Activated T-cell treated with anti-CD3 and anti-CD28 coated beads for 1 hour (primary cell): ENCODE results near the gene CASTOR1.

Experiments
- DNase-seq: peaks from one replicate; pipeline ENCODE4 v3.0.0-alpha.2; 2020; ENCODE audit warnings: low read depth

The CASTOR1 gene

DNA sequence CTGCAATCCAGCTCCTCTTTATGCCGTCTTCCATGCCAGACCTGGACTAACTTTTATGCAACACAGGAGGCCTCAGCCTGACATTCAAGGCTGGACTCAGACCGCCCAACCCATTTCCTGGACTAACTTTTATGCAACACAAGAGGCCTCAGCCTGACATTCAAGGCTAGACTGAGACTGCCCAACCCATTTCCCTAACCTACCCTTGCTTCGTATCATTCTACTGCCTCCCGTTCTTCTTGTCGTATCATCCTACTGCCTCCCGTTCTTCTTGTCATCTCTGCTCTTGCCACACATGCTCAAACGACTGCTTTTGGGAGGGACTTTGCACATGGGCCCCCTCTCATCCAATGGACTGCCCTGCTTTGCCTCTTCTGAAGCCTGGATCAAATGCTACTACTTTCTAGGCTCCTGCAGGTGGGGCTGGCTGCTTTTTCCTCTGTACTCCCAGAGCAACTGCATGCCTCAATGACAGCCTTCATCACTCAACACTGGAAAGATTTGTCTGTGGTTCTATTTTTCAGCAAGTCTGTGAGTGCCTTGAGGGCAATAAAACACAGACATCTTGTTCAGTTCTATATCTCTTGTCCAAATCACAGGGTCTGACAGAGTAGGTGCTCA lies 29.6 kb upstream of the CASTOR1 start:
- DNase-seq, result no peak

DNA sequence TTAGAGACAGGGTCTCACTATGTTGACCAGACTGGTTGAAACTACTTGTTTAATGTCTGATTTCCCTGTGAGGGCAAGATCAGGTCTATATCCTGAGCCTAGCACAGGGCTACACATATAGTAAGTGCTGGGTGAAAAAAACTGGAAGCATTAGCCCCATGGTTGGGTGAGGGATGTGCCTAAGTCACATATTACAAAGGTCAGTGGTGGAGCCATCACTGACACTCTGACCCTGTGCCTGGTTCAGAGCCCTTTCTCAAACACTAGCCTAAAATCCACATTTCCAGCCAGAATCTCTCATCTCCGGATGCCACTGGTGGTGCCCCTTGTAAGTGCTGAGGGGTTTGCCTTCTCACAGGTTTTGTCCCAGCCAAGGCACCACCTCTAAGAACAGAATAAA lies 28.5 kb upstream of the CASTOR1 start:
- DNase-seq, result no peak

DNA sequence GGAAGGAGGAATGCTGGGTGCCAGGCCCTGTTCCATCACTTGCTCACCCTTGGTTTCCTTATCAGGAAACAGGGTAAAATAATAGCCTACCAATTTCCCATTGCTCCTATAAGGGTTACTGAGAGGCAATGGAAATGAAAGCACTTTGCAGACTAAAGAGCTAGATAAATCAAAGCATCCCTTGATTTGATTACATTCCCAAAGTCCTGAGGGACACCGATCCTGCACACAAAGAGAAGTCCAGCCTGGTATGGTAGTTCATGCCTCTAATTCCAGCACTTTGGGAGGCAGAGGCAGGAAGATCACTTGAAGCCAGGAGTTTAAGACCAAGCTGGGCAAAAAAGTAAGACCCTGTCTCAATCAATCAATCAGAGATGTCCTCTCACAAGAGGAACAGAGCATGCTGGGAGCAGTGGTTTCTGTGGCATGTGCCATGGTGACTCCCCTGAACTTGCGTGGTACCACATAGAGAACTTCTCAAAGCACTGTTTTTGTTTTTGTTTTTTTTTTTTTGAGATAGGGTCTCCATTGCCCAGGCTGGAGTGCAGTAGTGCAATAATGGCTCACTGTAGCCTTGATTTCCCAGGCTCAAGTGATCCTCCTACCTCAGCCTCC lies 26.8 kb upstream of the CASTOR1 start:
- DNase-seq, result no peak

DNA sequence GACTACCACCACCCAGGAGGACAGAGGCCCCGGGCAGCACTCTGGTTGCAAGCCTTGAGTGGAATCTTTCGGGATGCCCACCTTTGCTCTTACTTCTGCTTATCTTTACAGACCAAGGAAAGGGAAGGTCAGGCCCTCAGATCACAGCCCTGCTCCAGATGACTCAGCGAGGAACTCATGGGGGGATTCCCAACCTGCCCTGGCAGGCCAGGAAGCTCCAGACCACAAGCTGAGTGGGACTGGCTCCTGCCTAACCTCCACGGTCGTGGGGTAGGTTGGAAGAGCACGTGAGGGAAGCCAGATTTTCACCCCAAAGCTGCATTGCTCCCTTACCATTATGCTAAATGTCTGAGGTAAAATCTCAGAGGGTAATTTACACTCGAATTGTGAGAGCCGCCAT lies 25.6 kb upstream of the CASTOR1 start:
- no peak for DNase-seq

DNA sequence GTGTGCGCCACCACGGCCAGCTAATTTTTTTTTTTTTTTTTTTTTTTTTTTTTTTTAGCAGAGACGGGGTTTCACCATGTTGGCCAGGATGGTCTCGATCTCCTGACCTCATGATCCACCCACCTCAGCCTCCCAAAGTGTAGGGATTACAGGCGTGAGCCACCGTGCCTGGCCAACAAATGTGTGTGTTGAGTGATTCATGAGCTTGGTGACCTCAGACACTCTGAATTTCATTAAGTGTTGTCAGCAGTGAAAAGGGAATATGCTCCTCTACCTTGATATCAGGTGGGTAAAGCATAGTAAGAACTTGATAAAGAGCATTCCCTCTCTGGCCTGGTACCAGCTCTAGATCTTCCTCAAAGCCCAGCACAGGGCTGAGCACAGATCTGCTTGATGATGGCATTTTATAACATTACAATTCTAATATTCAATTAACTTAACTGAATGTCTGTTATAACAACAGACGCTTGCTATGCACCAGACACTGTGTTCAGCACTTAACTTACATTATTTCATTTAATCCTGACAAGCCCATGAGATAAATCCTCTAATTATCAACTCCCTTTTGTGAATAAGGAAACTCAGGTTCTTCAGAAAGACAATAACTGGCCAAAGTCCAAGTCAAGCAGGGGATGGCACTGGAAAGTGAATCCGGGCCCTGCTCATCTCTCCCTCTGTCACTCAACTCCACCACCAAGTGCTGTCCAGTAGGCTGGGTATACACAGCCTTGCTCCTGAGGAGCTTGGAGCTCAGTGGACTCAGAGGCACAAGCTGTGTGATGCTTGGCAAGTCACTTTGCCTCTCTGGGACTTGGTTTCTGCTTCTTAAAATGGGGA lies 24.4 kb upstream of the CASTOR1 start:
- DNase-seq, result no peak

DNA sequence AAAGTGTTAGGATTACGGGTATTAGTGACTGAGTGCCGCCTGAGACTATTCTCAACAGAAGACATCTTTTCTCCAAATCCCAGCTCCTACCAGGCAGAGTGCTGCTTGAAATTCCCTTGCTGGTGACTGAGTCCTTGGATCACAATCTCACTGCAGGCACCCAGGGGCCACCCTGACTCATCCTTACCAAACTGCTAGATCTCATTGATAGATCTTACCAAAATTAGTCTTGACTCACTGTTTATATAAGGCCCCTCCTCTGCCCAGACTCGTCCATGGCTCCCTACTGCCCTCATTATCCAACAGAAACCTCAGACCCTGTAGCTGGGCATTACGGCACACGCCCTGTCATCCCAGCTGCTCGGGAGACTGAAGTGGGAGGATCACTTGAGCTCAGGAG lies 22.7 kb upstream of the CASTOR1 start:
- DNase-seq, result no peak

DNA sequence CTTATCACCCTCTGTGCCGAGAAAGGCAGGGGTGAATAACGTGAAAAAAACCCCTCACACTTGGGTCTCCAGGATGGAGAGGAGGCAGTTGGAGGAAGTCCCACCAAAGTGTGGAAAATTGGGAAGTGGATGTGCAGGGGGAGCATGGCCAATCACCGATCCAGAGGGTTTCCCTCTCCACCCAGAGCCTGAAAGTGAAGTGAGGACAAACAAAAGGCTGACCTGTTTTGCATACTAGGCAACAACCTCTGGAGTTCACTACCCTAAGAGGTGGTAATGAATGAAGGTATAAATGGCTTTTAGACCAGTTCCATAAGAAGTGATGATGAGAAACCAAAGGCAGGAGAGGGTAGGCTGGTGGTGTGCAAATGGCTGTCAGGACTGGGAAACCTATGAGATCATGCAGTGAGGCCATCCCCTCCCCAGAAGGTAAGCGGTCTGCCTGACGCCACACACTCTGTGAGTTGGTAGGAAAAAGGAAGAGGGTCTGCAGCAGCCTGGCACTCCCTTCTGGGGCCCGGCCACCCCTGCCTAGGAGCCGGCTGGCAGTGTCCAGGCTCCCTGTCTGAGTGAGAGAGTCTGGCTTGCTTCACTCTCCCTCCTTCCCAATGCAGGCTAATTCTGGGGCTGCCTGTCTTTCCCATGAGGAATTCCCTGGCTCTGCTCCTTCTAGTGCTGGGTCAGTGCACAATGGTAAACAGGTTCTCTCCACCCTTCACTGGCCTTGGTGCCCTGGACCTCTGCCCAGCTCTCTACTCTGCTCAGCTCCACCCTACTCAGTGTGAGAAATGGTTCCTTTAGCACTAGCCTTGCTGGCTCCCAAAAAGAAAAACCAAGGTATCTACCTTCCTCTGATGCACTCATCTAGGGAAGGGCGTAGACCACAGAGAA lies 21.8 kb upstream of the CASTOR1 start:
- no peak for DNase-seq

DNA sequence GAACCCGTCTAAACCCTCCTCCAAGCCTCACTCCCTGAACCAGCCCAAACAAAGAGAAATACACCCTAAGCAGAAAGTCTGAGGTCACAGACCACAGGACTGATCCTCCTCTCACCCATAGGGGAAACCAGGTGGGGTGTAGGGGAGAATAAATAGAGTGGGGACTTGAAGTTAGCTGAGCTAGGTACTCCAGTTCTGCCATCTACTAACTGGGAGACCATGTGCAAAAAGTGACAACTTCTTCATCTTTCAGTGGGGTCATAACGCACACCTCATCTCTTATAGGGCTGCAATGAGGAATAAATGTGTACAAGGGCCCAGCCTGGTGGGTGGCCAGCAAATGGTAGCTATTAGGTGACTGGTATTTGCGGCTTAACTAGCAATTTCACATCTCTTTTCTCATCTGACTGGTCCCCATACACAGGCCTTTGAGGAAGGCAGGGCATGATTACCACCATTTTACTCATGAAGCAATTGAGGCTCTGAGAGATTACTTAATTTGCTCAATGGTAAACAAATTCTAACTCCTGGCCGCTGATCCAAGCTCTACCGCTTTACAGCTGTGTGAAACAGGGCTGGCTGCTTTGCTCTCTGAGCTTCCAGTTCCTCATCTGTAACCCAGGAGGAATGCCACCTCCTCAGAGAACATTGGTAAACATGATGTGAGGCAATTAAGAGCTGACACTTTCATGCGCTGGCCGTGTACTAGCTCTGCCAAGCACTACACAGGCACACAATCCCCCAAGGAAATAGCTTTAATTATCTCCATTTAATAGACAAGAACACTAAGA lies 20.8 kb upstream of the CASTOR1 start:
- no peak for DNase-seq

DNA sequence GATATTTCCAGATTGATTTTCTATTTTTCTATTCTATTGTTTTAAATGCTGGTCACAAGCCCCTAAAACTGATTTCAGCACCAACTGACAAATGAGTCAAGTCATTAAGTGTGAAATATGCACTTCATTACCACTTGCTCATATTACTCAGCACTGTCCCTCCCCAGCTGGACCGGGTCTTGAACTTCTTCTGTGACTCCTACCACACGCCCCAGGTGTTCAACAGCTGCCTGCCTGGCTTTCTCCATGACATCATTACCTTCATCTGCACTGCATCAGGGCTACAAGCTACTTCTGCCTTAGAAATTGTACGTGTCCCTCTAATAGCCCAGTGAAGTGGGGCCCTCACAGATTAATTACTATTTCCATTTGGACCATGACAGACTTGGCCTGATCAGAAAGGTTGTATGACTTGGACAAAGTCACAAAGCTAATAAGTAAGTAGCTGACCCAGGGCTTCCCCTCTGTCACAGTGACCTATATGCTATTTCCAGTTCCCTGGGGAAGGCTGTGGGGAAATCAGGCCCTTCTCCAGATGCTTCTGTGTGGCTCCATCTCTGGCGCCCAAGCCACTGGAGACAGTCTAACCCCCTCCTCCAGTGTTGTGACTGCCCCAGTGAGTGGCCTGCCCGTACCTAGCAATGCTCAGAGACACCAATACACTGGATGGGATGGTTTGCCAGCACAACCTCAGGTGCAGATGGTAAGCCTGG lies 19.4 kb upstream of the CASTOR1 start:
- no peak for DNase-seq

DNA sequence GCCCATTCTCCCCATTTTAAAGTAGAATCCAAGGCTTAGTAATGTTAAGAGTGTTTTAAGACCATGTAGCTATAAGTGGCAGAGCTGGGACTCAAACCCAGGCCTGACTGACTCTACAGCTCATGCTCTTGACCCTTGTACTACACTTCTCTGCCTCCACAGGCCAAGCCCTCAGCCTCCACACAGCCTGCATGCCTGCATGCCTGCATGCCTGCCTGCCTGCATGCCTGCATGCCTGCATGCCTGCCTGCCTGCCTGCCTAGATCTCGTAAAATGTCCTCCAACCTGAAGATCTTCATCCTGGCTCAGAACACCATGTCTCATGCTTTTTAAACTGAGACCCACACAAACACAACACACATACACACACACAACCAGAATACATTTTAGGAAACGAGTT lies 18.8 kb upstream of the CASTOR1 start:
- DNase-seq, result no peak

DNA sequence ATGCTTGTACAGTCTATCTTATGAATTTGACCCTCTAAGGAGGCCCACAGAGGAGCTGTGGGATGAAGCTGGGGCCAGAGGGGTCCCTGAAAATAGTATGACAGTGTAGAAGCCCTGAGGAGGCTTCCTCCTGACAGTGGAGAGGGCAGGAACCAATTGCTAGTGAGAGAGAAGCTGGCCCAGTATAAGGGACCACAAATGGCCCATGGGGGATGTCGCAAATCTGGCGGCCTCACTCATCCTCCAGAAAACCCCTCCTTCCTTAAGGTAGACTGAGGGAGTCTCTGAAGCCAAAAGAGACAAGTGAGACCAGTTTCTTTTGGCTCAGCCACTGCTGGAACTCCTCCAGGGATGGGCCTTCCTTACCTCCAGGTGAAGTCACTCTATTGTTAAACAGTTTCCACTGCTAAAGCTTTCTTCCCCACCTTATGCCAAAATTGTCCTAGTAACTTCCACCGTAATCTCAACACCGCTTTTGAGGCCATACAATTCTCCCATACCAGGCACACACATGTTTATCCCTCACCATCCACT lies 17.8 kb upstream of the CASTOR1 start:
- DNase-seq, result no peak

DNA sequence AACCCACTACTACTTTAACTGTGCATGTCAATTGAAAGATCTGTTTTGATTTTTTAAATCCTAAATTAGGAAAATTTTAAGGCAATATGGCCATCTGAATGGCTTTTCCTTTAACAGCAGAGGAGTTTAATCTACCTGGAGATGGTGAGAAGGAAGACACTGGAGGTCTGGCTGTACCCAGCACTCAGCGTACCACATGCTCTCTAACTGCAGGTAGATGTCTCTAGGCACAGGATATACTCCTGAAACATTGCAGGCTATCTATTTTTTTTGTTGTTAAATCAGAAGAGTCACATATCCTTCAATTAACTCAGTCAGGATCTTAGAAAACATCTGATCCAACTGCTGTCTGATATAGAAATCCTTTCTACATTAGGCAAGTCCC lies 17.3 kb upstream of the CASTOR1 start:
- DNase-seq, result no peak

DNA sequence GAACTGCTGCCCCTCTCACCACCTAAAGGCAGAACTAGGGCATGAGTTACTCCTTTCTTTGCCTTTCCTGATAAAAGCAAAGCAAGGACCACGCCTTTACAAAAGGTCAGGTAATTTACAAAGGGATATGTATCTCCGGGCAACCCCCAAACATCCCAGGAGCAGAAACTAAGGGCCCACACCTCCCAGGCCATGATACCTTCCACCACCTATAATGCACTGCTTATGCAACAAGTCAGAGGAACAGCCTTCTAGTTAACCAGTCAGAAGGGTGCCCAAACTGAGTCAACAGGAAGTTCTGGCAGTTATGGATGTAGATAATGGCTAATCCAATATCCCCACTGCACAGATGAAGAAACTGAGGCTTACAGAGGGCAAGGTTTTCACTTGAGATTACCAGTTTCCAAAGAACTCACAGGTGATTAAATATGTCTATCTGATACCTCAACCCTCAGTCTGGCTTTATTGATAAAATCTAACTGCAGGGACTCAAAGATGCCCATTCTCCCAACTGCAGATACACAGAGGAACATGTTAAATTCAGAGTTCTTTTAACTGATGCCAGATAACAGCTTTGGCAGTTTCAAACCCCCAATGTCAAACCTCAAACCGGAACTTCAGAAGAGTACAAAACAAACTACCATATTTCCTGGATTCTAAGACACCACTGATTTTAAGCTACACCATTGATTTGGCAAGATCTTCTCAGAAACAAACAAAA lies 16.8 kb upstream of the CASTOR1 start:
- DNase-seq, result no peak

DNA sequence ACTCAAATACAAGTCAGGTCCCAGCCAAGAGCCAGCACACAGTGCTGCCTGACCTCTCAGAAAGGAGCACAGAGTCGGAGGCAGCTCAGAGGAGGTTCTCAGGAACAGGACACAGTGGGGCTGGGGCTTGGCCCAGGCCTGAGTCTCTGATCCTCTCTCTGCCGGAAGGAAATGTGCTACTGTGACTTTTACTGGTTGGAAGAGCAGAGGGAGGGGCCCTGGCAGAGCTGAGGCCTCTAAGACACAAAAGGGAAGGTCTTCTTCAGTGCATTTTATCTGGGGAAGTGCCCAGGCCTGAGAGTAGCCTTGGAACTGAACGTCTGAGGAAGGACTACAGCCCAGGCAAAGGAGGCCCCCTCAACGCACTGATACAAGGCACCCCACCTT lies 16.2 kb upstream of the CASTOR1 start:
- peak; percentile 36 for DNase-seq

DNA sequence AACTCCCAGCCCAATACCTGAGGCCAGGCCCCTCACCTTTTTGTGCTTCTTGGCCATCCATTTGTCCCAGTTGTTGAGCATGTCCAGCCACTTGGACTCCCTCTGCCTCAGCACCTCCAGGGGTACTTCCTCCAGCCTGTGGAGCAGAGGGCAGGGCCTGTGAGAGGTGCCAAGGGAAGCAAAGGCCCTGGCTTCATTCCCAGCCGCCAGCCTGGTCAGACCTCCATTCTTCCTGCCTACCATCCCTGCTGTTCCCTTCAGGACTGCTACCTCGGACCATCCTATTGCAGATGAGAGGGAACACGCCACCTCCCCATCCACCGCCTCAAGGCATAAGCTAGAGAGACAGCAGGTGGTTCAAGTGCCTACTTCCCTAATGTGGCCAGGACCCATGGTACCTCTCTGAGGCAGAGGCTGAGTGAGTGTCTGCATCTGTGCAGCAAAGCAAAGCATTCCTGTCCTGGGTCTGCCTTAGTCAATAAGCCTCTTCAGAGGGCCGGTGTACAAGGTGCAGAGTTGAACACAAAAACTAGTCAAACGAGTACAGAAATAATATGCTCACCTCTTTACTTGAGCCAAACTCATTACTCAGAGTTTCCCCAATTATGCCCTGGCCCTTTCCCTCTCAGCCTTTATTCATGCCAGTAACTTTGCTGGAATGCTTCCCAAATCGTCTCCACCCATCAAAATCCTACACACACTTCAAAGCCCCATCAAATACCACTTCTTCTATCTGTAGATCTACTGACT lies 15.4 kb upstream of the CASTOR1 start:
- no peak for DNase-seq

DNA sequence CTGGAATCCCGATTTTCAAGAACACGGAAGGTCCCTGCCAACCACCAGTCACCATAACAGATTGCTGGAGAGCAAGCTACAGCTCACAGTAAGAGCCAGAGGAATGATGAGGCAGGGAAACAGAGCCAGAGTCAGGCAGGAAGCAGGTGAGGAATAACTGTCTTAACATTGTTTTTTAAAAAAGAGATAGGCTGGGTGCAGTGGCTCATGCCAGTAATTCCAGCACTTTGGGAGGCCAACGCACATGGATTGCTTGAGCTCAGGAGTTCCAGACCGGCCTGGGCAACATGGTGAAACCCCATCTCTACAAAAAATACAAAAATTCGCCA lies 13.5 kb upstream of the CASTOR1 start:
- DNase-seq, result no peak

DNA sequence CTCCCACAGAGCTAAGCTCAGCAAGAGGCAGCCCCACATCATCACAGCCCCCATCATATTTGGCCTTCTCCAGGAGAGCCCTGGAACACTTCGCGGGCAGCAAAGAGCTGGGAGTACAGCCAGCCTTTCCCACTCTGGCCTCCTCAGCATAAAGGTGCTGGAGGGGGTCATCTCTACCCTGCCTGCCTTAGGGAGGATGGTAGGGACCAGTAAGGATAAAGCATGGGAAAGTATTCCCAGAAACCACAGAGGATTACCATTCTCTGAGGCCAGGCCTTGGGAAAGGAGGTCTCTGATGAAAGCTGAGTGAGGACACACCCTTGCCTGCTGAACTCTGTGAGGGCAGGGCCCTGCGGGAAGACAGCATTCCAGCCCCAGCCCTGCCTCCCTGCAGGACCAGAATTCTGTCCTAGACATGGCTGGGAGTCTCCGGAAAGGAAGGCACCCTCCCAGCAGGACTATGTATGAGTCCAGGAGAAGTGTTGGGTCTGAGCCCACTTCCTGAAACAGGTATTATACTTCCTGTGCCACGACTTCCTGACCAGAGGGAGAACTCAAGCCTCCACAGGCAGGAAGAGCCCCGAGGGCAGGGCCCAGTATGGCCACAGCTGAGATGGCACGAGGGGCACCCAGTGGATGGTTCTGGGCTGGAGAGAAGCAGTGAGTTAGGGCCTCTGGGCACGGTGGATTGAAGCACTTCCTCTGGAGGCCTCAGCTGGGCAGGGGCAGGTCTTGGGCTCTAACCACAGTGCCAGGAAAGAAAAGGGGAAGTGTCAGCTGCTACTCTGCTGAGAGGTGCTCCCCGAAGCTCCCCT lies 12.9 kb upstream of the CASTOR1 start:
- no peak for DNase-seq

DNA sequence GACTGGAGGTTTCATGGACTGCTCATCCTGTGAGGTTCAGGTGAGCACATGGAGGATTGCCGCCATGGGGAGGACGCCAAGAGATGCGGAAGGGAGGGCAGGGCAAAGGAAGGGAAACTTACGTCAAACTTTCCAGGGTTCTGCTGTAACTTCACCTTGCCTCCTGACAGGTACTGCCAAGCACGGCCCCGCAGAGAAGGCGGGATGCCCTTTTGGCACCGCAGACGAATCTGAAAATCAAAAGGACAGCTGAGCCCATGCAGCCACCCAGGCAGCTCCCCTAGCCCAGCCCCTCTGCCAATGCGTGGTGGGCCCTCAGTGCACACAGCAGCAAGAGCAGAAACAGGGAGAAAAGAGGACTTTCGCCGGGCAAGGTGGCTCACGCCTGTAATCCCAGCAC lies 10.0 kb upstream of the CASTOR1 start:
- DNase-seq, result no peak
